A673 (cell line): ENCODE data around the gene MPDZ. TPM values are rescaled to one million over a fixed set of nuclear protein-coding genes. Genes with fewer than 3 reads are reported as not detected.

ENCODE experiments used
- BruUV-seq: library from RNA; stranded (reverse); fragments of 400-500 nt; replicated peaks from 2 replicates; lab custom pipeline; 2021; lab: Mats Ljungman, UMichigan
- CTCF ChIA-PET: fragments of 300-600 bp; sonication (Branson Sonifier 250); formaldehyde crosslinking; loops from one replicate; lab custom pipeline; 2022; ENCODE audit warnings: antibody characterized with exemption; lab: Charles Lee
- POLR2A ChIA-PET: fragments of 300-600 bp; sonication (Branson Sonifier 250); formaldehyde crosslinking; loops from one replicate; lab custom pipeline; 2022; ENCODE audit warnings: antibody characterized with exemption; ENCODE audit not compliant: low non-redundant PET; lab: Charles Lee
- DNase-seq: peaks from one replicate; pipeline ENCODE4 v3.0.0-alpha.2; 2015; ENCODE audit warnings: low spot score
- H3K27ac ChIP-seq: fragments of 200-600 bp; sonication (generic); 2 replicates; pipeline ENCODE4 v1.5.1; 2016; ENCODE audit warnings: mixed run types, low read depth, mild to moderate bottlenecking, mixed read lengths, antibody characterized with exemption, low read length; ENCODE audit not compliant: poor library complexity, severe bottlenecking
- H3K27me3 ChIP-seq: fragments of 200-600 bp; sonication (generic); replicated peaks from 2 replicates; pipeline ENCODE4 v1.6.1; 2017; ENCODE audit warnings: mixed run types, low read depth, mild to moderate bottlenecking, mixed read lengths, antibody characterized with exemption, low read length; ENCODE audit not compliant: insufficient read depth, poor library complexity
- H3K36me3 ChIP-seq: fragments of 200-600 bp; sonication (generic); 2 replicates; pipeline ENCODE4 v1.6.1; 2016; ENCODE audit warnings: mixed run types, mild to moderate bottlenecking, mixed read lengths, antibody characterized with exemption, low read length; ENCODE audit not compliant: insufficient read depth, poor library complexity, severe bottlenecking
- H3K4me1 ChIP-seq: fragments of 200-600 bp; sonication (generic); 2 replicates; pipeline ENCODE4 v1.6.1; 2017; ENCODE audit warnings: mixed run types, mild to moderate bottlenecking, mixed read lengths, antibody characterized with exemption, low read length; ENCODE audit not compliant: insufficient read depth, poor library complexity, severe bottlenecking
- H3K4me3 ChIP-seq: fragments of 200-600 bp; sonication (generic); 2 replicates; pipeline ENCODE4 v1.5.1; 2016; ENCODE audit warnings: low read depth, mixed run types, mild to moderate bottlenecking, mixed read lengths, low read length; ENCODE audit not compliant: poor library complexity, severe bottlenecking
- H3K9me3 ChIP-seq: fragments of 200-600 bp; sonication (generic); 2 replicates; pipeline ENCODE4 v1.6.1; 2016; ENCODE audit warnings: mixed run types, low read depth, mild to moderate bottlenecking, mixed read lengths, antibody characterized with exemption, low read length; ENCODE audit not compliant: poor library complexity, severe bottlenecking
- CTCF ChIP-seq: fragments of 300-800, 200-600 bp; sonication (generic); conservative IDR thresholded peaks from 2 replicates; pipeline ENCODE4 v1.5.1; 2017; ENCODE audit warnings: low read depth, mild to moderate bottlenecking, antibody characterized with exemption, low read length, moderate library complexity, mixed read lengths
- EZH2 ChIP-seq: fragments of 200-600 bp; sonication (generic); IDR thresholded peaks from 2 replicates; pipeline ENCODE4 v1.6.1; 2017; ENCODE audit warnings: borderline replicate concordance, low read depth, mild to moderate bottlenecking, mixed read lengths, antibody characterized with exemption, low read length; ENCODE audit not compliant: poor library complexity, severe bottlenecking
- intact Hi-C: fragments of 100-400 bp; cut with micrococcal nuclease; formaldehyde crosslinking; loops from one replicate; pipeline ENCODE4 v1.10.0; 2022; ENCODE audit not compliant: unreplicated experiment
- total RNA-seq: library from RNA; stranded (reverse); gene quantifications from 2 replicates; pipeline ENCODE4 v1.2.3, GENCODE V29; 2021

MPDZ gene
- total RNA-seq, 1 experiment from 2014 or later = 35.1 TPM

DNA sequence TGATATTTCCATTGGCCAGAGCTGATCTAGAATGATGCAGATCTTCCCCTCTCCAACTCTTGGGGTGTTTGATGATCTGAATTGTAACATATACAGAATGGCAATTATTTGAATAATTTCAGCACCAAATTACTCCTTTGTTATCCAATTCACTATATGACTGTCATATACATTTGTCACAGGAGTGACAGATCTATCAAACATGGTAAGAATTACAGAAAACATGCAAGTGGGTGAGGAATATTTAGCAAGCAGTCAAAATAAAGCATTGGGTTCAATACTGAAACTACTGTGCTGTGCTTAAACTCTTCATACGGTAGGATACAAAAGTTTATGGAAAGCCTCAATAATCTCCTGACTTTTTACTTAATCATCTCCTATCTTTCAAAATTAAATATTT, 8.8 kb downstream of the MPDZ start:
- no TSS peak for BruUV-seq
- no peak for DNase-seq
- intact Hi-C loops = no loop called here
- TF ChIP-seq CTCF = no peak
- TF ChIP-seq EZH2 = no peak
- no peak overlapping the region for H3K4me3 ChIP-seq
- ChIA-PET CTCF (no interaction called here), POLR2A (no interaction called here)
- no peaks in the 10 kb centered on the region for H3K36me3 ChIP-seq
- H3K4me1 ChIP-seq = peaks cover 43% of the 10 kb centered on the region
- no peaks in the 10 kb centered on the region for H3K27me3 ChIP-seq
- no peaks in the 10 kb centered on the region for H3K9me3 ChIP-seq
- no peak overlapping the region for H3K27ac ChIP-seq

DNA sequence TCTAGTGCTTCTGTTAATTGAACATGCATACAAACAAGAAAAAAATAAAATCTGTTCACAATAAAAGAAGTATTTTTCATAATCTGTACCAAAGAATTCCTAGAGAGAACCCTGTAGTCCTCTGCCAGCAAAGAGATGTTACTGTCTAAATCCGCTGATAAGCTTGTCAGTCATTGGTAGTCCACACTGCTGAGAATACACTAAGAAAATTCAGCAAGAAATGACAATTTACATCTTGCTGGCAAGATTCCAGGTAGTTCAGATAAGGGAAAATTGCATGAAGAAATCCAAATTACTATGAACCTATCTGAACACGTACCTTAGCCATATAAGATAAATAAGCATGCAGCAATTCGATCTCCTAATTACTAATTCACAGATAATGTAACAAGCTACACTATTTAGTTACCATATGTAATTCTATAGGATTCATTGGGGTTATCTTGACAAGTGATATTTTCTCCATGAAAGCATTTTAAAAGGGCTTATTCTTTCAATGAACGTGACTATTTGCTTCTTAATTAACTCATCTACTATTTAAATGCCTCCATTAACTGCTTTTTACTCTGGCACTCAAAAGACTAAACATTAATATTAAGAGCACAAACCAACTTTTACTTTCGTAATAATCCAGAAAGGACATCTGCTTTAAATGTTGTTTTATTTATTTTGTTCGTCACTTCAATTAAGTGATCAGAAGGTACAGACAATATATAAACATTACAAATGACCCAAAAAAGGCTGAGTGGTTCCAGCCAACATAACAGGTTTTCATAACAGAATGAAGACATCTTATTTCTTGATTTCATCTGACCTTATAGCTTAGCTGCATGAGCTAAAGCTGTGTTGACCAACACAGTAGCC, 9.7 kb downstream of the MPDZ start:
- Histone ChIP-seq H3K4me3 (no peak overlapping the region), H3K9me3 (no peaks in the 10 kb centered on the region), H3K36me3 (no peaks in the 10 kb centered on the region), H3K27ac (no peak overlapping the region), H3K27me3 (no peaks in the 10 kb centered on the region), H3K4me1 (peaks cover 36% of the 10 kb centered on the region)
- no TSS peak for BruUV-seq
- CTCF ChIA-PET = no interaction called here
- no peak for DNase-seq
- POLR2A ChIA-PET = no interaction called here
- intact Hi-C loops = no loop called here
- TF ChIP-seq EZH2 = no peak
- no peak for TF ChIP-seq CTCF

DNA sequence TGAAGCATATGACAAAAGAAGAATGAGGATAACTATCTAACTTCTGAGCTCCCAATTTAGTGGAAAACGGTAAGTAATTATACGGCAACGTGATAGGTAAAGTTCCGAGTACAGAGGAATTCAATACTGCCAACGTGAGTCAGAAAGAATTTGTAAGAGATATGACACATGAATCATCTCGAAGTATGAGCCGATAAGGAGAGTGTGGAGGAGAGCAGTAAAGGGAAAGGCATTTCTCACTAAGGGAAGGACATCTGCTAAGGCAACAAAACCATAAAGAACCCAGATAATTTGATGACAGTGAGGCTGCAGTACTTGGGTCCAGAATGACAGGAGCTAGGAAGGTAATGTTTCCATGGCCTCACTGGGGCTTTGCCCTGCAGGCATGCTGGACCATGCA, 11.0 kb downstream of the MPDZ start:
- Histone ChIP-seq H3K27ac (no peak overlapping the region), H3K27me3 (no peaks in the 10 kb centered on the region), H3K4me3 (no peak overlapping the region), H3K36me3 (no peaks in the 10 kb centered on the region), H3K4me1 (peaks cover 36% of the 10 kb centered on the region), H3K9me3 (no peaks in the 10 kb centered on the region)
- ChIA-PET POLR2A (no interaction called here), CTCF (no interaction called here)
- BruUV-seq = no TSS peak
- peak; percentile 18 for DNase-seq
- intact Hi-C loops = no loop called here
- no peak for TF ChIP-seq CTCF
- no peak for TF ChIP-seq EZH2
